Activated naive CD4-positive, alpha-beta T cell treated with anti-CD3 and anti-CD28 coated beads for 36 hours (primary cell): Measurements from ENCODE around the gene SH3BP5L. TPM values are rescaled to one million over a fixed set of nuclear protein-coding genes. Genes with fewer than 3 reads are reported as not detected.

Experiments
- CTCF ChIA-PET: fragments of 350-600 bp; sonication (Branson Sonifier 250); formaldehyde crosslinking; loops from one replicate; lab custom pipeline; 2021; ENCODE audit warnings: antibody characterized with exemption; lab: Charles Lee
- DNase-seq: peaks from one replicate; pipeline ENCODE4 v3.0.0-alpha.2; 2020
- H3K27ac Mint-ChIP-seq: one replicate; pipeline ENCODE4 v1.8.0; 2021; ENCODE audit warnings: mild to moderate bottlenecking, mixed read lengths
- H3K27me3 Mint-ChIP-seq: one replicate; pipeline ENCODE4 v1.8.0; 2021; ENCODE audit warnings: low read depth, mixed read lengths
- H3K36me3 Mint-ChIP-seq: one replicate; pipeline ENCODE4 v1.8.0; 2021; ENCODE audit warnings: low read depth, mixed read lengths
- H3K4me1 Mint-ChIP-seq: one replicate; pipeline ENCODE4 v1.8.0; 2021; ENCODE audit warnings: low read depth, mixed read lengths
- H3K4me3 Mint-ChIP-seq: one replicate; pipeline ENCODE4 v1.8.0; 2021; ENCODE audit warnings: mild to moderate bottlenecking, moderate library complexity, mixed read lengths
- H3K9me3 Mint-ChIP-seq: one replicate; pipeline ENCODE4 v1.8.0; 2021; ENCODE audit warnings: mixed read lengths
- intact Hi-C: fragments of 100-400 bp; cut with micrococcal nuclease; formaldehyde crosslinking; loops from one replicate; pipeline ENCODE4 v1.15.1; 2023
- total RNA-seq, 2 experiments: library from RNA; stranded (reverse); gene quantifications; one replicate each; pipeline ENCODE4 v1.2.3, GENCODE V29; 2021

Gene SH3BP5L
- total RNA-seq, 2 experiments from 2014 or later: 20.3 to 20.5 TPM

DNA sequence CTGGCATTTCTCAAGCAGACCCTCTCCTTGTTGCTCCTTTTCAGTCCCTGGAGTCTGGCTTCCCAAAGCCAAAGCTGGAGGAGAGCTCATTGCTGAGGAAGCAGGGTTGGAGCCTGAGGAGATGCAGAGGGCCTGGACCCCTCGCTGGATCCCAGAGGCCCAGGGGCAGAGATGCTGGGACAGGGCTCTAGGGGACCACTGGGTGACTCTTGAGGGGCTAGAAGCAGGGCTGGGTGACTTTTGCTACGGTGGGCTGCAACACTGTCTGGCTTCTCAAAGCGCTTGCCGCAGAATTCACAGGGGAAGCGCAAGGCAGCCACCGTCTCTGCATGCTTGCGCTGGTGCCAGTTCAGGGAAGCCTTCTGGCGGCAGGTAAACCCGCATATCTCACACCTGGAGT is 24.4 kb upstream of the SH3BP5L start:
- H3K36me3 Mint-ChIP-seq: peaks cover 24% of the 10 kb centered on the region
- H3K4me3 Mint-ChIP-seq: no peak overlapping the region

DNA sequence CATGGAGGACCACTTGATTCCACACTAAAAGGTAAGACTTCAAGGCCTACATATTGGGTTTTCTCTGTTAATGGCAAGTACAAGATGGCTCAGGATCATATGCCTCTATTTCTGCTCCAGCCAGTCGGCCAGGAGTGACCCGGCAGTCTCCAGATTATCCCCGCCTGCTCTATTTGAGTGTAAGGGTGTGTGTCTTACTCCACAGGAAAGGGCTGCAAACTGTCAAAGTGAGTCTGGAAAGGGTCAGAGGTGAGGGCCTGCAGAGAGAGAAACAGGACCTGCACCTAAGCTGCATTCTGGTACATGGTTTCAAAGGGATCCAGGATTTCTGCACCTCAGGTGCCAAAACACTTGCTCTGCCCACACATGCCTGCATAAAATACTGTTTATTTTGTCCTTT is 23.9 kb upstream of the SH3BP5L start:
- intact Hi-C loops: no loop called here
- DNase-seq: no peak
- Mint-ChIP-seq H3K4me1 (peaks cover 9% of the 10 kb centered on the region), H3K36me3 (peaks cover 20% of the 10 kb centered on the region), H3K27ac (peak overlapping the region; percentile 14), H3K27me3 (no peaks in the 10 kb centered on the region), H3K9me3 (no peaks in the 10 kb centered on the region), H3K4me3 (no peak overlapping the region)
- CTCF ChIA-PET: interaction anchor here (1.1 kb wide), 1 partner anchor 9 kb away, joined by 6 read pairs; the partner anchor contains the start of gene ZNF692

More for the DNA sequence above, 24.4 kb upstream of the SH3BP5L start:
- no peak for DNase-seq
- H3K27ac Mint-ChIP-seq: peak overlapping the region; percentile 14
- intact Hi-C loops: no loop called here
- H3K4me1 Mint-ChIP-seq: peaks cover 14% of the 10 kb centered on the region
- no peaks in the 10 kb centered on the region for H3K9me3 Mint-ChIP-seq
- CTCF ChIA-PET: interaction anchor here (1.1 kb wide), 1 partner anchor 8 kb away, joined by 6 read pairs; the partner anchor contains the start of gene ZNF692
- H3K27me3 Mint-ChIP-seq: no peaks in the 10 kb centered on the region

DNA sequence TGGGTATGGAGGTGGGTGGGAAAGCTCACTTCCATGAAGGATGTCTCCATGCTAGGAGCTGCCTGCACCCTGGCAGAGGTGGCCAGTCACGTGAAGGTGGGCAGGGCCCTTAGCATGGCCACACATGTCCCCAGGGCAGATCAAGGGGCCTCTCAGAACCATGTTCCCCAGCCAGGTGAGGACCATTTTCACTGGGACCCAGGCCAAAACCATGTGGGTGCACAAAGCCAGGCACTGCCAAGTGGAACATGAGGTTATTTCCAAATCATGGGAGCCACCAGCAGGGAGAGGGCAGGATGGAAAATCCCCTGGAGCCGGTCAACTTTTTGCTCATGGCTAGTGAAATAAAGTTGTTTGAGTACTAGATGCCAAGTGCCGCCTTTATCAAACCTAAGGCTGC is 23.4 kb upstream of the SH3BP5L start:
- peaks cover 18% of the 10 kb centered on the region for H3K36me3 Mint-ChIP-seq
- peak overlapping the region; percentile 27 for H3K27ac Mint-ChIP-seq
- H3K27me3 Mint-ChIP-seq: no peaks in the 10 kb centered on the region
- peaks cover 4% of the 10 kb centered on the region for H3K4me1 Mint-ChIP-seq
- no peak overlapping the region for H3K4me3 Mint-ChIP-seq
- H3K9me3 Mint-ChIP-seq: no peaks in the 10 kb centered on the region
- DNase-seq: no peak
- intact Hi-C loops: no loop called here
- CTCF ChIA-PET: no interaction called here

DNA sequence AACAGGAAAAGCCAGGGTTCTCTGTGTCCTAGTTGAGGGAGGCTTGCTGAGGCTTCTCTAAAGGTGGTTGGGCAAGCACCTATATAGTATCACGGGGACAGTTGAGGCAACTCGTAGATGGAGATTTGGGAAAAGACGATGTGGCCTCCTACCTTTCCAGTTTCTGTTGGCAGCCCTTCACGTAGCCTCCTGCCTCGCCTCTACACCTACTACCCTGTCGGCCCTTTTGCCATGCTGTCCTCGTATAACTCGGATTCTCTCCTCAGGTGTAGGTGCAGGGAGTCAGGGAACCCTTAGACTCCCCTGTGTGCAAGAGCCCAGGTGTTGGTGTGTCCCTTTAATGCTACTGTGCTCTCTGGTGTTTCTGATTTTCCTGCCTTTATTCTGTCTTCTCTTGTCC is 22.9 kb upstream of the SH3BP5L start:
- no peaks in the 10 kb centered on the region for H3K27me3 Mint-ChIP-seq
- no peaks in the 10 kb centered on the region for H3K4me1 Mint-ChIP-seq
- no peaks in the 10 kb centered on the region for H3K9me3 Mint-ChIP-seq
- DNase-seq: no peak
- H3K27ac Mint-ChIP-seq: peak overlapping the region; percentile 27
- CTCF ChIA-PET: no interaction called here
- H3K36me3 Mint-ChIP-seq: peaks cover 14% of the 10 kb centered on the region
- intact Hi-C loops: no loop called here
- no peak overlapping the region for H3K4me3 Mint-ChIP-seq

DNA sequence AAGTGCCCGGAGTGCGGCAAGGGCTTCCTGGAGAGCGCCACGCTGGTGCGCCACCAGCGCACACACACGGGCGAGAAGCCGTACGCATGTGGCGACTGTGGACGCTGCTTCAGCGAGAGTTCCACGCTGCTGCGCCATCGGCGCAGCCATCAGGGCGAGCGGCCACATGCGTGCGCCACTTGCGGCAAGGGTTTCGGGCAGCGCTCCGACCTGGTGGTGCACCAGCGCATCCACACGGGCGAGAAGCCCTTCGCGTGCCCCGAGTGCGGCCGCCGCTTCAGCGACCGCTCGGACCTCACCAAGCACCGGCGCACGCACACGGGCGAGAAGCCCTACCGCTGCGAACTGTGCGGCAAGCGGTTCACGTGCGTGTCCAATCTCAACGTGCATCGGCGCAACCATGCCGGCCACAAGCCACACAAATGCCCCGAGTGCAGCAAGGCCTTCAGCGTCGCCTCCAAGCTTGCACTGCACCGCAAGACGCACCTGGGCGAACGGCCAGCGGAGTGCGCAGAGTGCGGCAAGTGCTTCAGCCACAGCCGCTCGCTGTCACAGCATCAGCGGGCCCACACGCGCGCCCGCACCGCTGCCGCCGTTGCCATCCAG is 22.3 kb upstream of the SH3BP5L start:
- DNase-seq: no peak
- Mint-ChIP-seq H3K36me3 (peaks cover 16% of the 10 kb centered on the region), H3K4me1 (no peaks in the 10 kb centered on the region), H3K27me3 (no peaks in the 10 kb centered on the region), H3K9me3 (no peaks in the 10 kb centered on the region), H3K4me3 (no peak overlapping the region), H3K27ac (no peak overlapping the region)
- intact Hi-C loops: no loop called here
- CTCF ChIA-PET: no interaction called here

DNA sequence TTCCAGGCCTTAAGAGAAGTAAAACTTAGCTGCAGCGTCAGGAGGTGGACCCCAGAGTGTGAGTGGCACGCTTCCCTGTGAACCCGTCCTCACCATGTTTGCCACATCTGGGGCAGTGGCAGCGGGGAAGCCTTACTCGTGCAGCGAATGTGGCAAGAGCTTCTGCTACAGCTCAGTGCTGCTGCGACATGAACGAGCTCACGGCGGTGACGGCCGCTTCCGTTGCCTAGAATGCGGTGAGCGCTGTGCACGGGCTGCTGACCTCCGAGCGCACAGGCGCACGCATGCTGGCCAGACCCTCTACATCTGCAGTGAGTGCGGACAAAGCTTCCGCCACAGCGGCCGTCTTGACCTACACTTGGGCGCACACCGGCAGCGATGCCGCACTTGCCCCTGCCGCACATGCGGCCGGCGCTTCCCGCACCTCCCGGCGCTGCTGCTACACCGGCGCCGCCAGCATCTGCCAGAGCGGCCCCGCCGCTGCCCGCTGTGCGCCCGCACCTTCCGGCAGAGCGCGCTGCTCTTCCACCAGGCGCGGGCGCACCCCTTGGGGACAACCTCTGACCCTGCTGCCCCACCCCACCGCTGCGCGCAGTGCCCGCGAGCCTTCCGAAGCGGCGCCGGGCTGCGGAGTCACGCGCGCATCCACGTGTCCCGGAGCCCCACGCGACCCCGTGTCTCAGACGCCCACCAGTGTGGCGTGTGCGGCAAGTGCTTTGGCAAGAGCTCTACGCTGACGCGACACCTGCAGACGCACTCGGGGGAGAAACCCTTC is 21.7 kb upstream of the SH3BP5L start:
- peaks cover 17% of the 10 kb centered on the region for H3K36me3 Mint-ChIP-seq
- no peak for DNase-seq
- H3K9me3 Mint-ChIP-seq: no peaks in the 10 kb centered on the region
- no peak overlapping the region for H3K27ac Mint-ChIP-seq
- no peaks in the 10 kb centered on the region for H3K27me3 Mint-ChIP-seq
- intact Hi-C loops: no loop called here
- H3K4me3 Mint-ChIP-seq: no peak overlapping the region
- H3K4me1 Mint-ChIP-seq: no peaks in the 10 kb centered on the region
- CTCF ChIA-PET: no interaction called here

DNA sequence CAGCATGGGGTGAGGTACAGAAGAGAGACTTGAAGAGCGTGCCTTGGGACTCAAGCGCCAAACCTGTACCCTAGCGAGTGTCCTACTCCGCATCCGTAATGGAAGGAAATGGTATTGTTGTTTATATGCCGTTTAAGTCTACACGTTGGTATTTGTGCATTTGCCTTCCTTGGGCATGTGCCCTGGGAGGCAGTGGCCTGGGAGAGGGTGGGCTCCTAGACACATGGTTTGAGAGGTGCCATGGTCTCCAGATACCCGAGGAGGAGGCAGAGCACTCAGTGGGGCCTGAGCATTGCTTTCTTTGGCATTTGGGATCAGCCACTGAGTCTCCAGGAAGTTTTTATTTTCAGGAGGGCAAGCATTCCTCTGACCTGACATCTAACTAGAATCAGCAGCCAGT is 18.8 kb upstream of the SH3BP5L start:
- no peak for DNase-seq
- no peak overlapping the region for H3K27ac Mint-ChIP-seq
- H3K9me3 Mint-ChIP-seq: no peaks in the 10 kb centered on the region
- H3K4me1 Mint-ChIP-seq: peaks cover 17% of the 10 kb centered on the region
- intact Hi-C loops: no loop called here
- H3K27me3 Mint-ChIP-seq: no peaks in the 10 kb centered on the region
- no peak overlapping the region for H3K4me3 Mint-ChIP-seq
- H3K36me3 Mint-ChIP-seq: peaks cover 20% of the 10 kb centered on the region
- CTCF ChIA-PET: interaction anchor here (3.9 kb wide), 1 partner anchor 14 kb away, joined by 11 read pairs; the partner anchor contains the start of gene ZNF692

DNA sequence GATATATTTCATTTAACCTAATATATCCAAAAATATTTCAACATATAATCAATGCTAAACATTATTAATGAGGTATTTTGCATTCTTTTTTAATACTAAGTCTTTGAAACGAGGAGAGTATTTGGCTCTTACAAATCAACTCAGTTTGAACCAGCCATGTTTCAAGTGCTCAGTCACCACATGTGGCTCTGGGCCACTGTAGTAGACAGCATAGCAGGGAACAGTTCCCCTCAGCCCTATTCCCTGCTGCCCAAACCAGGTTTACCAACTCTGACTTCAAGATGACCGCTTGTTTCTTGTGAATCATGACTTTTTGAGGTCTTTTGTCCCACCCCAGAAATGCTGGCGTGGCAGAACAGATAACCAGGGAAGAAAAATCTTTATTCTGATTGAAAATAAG is 18.0 kb upstream of the SH3BP5L start:
- H3K9me3 Mint-ChIP-seq: no peaks in the 10 kb centered on the region
- peaks cover 22% of the 10 kb centered on the region for H3K4me1 Mint-ChIP-seq
- no peak for DNase-seq
- H3K27ac Mint-ChIP-seq: no peak overlapping the region
- intact Hi-C loops: no loop called here
- no peak overlapping the region for H3K4me3 Mint-ChIP-seq
- no peaks in the 10 kb centered on the region for H3K27me3 Mint-ChIP-seq
- H3K36me3 Mint-ChIP-seq: peaks cover 18% of the 10 kb centered on the region
- CTCF ChIA-PET: interaction anchor here (1.9 to 3.9 kb wide), 2 partner anchors 15 to 82 kb away, joined by 5 to 11 read pairs; partner anchors contain the start of gene ZNF692

DNA sequence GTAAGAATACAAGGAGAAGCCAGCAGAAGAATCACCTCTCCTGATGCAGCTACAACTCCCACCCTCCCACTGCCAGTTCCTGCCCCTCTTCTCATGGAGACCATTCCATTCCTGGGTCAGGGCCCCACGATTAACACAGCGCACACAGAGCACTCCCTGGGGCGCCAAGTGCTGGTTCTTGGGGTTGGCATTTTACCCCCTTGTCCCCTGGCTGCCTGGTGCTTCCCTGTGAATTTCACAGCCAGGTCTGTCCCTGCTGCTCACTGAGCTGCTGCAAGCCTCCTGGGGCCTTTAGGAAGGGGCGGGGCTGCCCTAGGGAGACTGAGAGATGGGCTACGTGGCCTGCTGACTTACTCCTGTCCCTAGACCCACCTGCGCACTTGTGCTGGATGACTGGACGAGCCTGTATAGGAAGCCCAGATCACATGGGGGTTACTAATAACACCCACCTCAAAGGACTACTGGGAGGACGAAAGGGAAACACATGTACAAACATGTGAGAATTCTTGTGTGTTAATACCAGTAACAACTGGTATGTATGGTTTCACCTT is 17.1 kb upstream of the SH3BP5L start:
- no peak for DNase-seq
- no peaks in the 10 kb centered on the region for H3K27me3 Mint-ChIP-seq
- intact Hi-C loops: no loop called here
- CTCF ChIA-PET: interaction anchor here (1.0 to 3.9 kb wide), 3 partner anchors 16 to 83 kb away, joined by 3 to 11 read pairs (median 5); partner anchors contain the start of gene ZNF692
- H3K4me3 Mint-ChIP-seq: no peak overlapping the region
- peaks cover 17% of the 10 kb centered on the region for H3K36me3 Mint-ChIP-seq
- peaks cover 22% of the 10 kb centered on the region for H3K4me1 Mint-ChIP-seq
- no peaks in the 10 kb centered on the region for H3K9me3 Mint-ChIP-seq
- no peak overlapping the region for H3K27ac Mint-ChIP-seq

DNA sequence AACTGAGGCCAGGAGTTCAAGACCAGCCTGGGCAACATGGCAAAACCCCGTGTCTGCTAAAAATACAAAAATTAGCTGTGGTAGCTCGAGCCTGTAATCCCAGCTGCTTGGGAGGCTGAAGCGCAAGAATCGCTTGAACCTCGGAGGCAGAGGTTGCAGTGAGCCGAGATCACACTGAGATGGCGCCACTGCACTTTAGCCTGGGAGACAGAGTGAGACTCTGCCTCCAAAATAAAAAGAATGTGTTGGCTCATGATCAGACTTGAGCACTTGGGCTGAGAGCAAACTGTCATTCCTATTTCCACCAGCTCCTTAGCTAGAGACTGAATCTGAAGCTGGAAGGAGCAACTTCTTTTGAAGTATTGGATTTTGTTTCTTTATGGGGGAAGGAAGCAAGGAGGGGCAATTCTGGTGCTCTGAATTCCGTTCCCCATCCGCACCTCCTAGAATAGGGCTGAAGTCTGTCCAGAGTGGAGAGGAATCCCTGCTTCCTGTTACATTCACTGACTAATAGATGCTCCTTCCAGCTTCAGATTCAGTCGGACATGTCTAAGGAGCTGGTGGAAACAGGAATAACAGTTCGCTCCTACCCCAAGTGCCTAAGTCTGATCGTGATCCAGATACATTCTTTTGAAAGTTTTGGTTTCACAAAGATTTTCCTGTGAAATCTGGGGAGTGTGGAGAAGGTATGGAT is 16.1 kb upstream of the SH3BP5L start:
- CTCF ChIA-PET: interaction anchor here (0.8 to 1.7 kb wide), 7 partner anchors 14 to 73 kb away, joined by 3 to 16 read pairs (median 4); partner anchors contain the start of gene ZNF692
- intact Hi-C loops: no loop called here
- H3K4me3 Mint-ChIP-seq: no peak overlapping the region

DNA sequence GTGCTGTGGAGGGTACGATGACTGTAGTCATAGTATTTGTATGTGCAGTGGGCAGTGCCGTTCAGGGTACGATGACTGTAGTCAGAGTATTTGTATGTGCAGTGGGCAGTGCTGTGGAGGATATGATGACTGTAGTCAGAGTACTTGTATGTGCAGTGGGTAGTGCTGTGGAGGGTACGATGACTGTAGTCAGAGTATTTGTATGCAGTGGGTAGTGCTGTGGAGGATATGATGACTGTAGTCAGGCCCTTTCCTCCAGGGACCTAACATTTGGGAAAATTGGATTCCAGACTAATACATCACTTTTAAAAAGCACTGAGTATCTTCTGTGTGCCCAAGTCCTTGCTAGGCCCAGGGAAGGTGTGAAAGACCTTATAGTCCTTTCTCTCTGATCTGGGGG is 15.2 kb upstream of the SH3BP5L start:
- Mint-ChIP-seq H3K4me3 (peak overlapping the region; percentile 2), H3K27me3 (no peaks in the 10 kb centered on the region), H3K27ac (no peak overlapping the region), H3K4me1 (peaks cover 22% of the 10 kb centered on the region), H3K9me3 (no peaks in the 10 kb centered on the region), H3K36me3 (peaks cover 15% of the 10 kb centered on the region)
- no peak for DNase-seq
- intact Hi-C loops: no loop called here
- CTCF ChIA-PET: interaction anchor here (1.1 to 1.7 kb wide), 4 partner anchors 13 to 18 kb away, joined by 3 to 16 read pairs (median 4); partner anchors contain the start of gene ZNF692

More for the DNA sequence above, 16.1 kb upstream of the SH3BP5L start:
- Mint-ChIP-seq H3K27me3 (no peaks in the 10 kb centered on the region), H3K9me3 (no peaks in the 10 kb centered on the region), H3K4me1 (peaks cover 22% of the 10 kb centered on the region), H3K27ac (no peak overlapping the region), H3K36me3 (peaks cover 16% of the 10 kb centered on the region)
- peak; percentile 48 for DNase-seq

DNA sequence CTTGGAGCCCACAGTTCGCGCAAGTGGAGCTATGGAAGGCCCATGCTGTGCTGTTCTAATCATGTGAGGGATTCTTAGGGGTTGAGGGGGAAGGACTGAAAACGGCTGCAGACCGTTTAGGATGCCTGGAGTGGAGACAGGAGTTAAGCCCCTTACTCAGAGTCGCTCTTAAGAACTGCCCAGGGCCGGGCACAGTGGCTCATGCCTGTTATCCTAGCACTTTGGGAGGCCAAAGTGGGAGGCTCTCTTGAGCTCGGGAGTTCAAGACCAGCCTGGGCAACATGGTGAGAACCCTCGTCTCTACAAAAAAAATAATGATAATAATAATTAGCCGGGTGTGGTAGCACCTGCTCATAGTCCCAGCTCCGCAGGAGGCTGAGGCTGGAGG is 13.4 kb upstream of the SH3BP5L start:
- Mint-ChIP-seq H3K27ac (no peak overlapping the region), H3K27me3 (no peaks in the 10 kb centered on the region), H3K36me3 (peaks cover 8% of the 10 kb centered on the region), H3K9me3 (no peaks in the 10 kb centered on the region), H3K4me1 (peaks cover 22% of the 10 kb centered on the region), H3K4me3 (no peak overlapping the region)
- intact Hi-C loops: no loop called here
- CTCF ChIA-PET: interaction anchor here (0.6 to 2.2 kb wide), 4 partner anchors 19 to 63 kb away, joined by 3 to 14 read pairs (median 4); partner anchors contain the start of gene ZNF692
- no peak for DNase-seq
